ENCODE data around the gene ZNF440. TPM values are rescaled to one million over a fixed set of nuclear protein-coding genes. Genes with fewer than 3 reads are reported as not detected.
"Not testable (repeated sequence)": the region's sequence is repeated elsewhere in the genome, so short reads cannot be mapped to it uniquely, and the experiment has no call there.

ZNF440 gene
- total RNA-seq, 2 donors from 2014 or later, result 10.2 to 11.2 TPM

DNA sequence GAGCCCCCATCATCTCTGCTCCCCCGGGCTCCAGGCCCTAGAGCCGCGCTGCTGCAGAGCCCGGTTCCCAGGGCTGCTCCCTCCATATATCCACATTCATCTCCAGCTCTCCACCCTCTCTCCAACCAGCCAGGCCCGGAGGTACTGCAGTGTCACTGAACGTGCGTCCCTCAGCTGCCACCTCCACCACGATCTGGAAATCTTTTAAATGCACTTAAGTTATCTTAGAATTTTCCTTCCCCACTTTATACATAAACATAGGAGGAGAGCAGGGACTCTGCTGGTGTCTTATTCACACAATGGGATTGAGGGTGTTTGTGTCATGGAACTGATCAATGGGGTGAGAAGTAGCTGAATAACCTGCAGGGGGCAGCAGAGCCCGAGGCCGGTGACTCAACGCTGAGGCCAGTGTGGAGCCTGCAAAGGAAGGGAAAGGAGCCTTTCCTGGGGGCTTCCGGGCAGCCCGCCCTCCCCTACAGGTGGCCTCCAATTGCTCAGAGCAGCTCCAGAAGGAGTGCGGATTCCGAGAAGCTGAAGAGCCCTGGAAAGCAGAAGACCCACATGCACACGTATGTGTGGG is 65.7 kb downstream of the ZNF440 start:
- H3K36me3 Mint-ChIP-seq (ENCODE audit: insufficient read depth in 2 of 2); H3K9me3 Mint-ChIP-seq; H3K27ac Mint-ChIP-seq; H3K4me1 Mint-ChIP-seq (ENCODE audit: low read depth); H3K27me3 Mint-ChIP-seq (ENCODE audit: low read depth); H3K4me3 Mint-ChIP-seq: not testable (repeated sequence)
- ATAC-seq (replicated peaks in 1 of 2) (peak; percentile 43 to 60), DNase-seq (peak; percentile 51)

DNA sequence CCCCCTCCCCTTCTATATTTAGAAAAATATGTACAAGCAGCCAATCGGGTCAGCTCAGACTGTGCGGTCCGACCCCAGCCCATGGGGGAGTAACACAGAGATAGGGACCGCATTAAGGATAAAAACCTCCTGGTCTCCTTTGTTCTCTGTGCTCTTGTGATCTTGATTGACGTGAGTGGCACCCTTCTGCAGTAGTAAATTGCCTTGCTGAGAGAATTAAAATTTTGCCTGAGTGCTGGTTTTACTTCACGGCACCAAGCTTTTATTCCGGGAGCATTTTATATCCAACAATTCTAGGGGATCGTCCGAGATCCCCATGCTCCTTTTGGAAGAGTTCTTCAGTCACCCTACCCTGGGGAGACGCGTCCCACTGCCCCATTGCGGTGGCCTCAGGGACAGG is 66.5 kb downstream of the ZNF440 start:
- H3K36me3 Mint-ChIP-seq (ENCODE audit: insufficient read depth in 2 of 2), result no peaks in the 10 kb centered on the region
- H3K27ac Mint-ChIP-seq, result no peak overlapping the region
- no peak for DNase-seq
- no peaks in the 10 kb centered on the region for H3K27me3 Mint-ChIP-seq (ENCODE audit: low read depth)
- ATAC-seq (replicated peaks in 1 of 2), result no peak
- no peak overlapping the region for H3K4me3 Mint-ChIP-seq
- peaks cover 0 to 1% of the 10 kb centered on the region in 2 donors for H3K9me3 Mint-ChIP-seq
- H3K4me1 Mint-ChIP-seq (ENCODE audit: low read depth), result peaks cover 8% of the 10 kb centered on the region

DNA sequence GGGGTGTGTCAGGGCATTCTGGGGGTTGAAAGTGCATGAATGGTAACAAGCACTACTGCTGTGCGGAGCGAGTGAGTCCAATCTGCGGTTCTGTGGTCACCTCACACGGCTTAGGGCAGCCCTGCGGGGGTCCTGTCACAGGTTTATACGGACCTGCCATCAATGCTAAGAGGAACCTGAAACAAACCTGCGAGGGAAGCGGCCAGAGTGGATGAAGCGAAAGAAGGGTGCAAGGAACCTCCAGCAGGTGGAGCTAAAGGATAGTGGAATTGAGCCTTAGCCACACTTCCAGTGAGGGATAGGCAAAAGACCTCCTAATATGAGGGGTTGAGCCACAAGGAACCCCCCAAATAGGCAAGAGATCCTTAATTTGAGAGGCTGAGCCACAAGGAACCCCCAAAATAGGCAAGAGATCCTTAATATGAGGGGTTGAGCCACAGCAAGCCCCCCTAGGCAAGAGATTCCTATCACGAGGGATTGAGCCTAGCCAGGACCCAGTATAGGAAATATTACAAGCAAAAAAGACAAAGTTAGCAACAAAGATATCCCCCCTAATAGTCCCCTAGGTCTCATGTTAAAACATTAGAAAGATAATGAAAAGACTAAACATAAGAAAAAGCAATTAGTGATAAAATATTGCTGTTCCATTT is 67.2 kb downstream of the ZNF440 start:
- ATAC-seq (replicated peaks in 1 of 2), result peak; percentile 56 to 67
- no peaks in the 10 kb centered on the region for H3K27me3 Mint-ChIP-seq (ENCODE audit: low read depth)
- peak; percentile 57 to 62 for DNase-seq
- H3K27ac Mint-ChIP-seq, result no peak overlapping the region
- H3K36me3 Mint-ChIP-seq (ENCODE audit: insufficient read depth in 2 of 2), result peaks cover under 1 to 1% of the 10 kb centered on the region in 2 donors
- H3K4me1 Mint-ChIP-seq (ENCODE audit: low read depth), result peaks cover 4% of the 10 kb centered on the region
- H3K4me3 Mint-ChIP-seq, result no peak overlapping the region
- peaks cover 1 to 2% of the 10 kb centered on the region in 2 donors for H3K9me3 Mint-ChIP-seq

DNA sequence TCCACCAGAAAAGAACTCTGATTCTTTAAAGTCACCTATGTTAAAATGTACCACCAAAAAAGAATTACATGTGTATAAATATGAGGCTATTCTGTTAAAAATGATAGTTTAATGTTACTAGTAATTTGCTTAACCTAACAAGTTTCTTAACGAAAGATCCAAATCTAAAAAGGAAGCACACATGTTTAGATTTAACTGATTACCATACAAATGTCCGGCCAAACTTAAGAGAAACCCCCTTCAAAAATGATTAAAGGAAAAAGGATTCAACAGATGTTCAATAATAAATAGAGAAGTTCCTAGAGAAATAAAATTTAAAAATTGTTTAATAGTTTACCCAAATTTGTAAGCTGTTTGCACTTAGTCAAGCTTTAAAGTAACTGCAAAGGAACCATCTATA is 68.5 kb downstream of the ZNF440 start:
- no peak overlapping the region for H3K4me3 Mint-ChIP-seq

More for the DNA sequence above, 68.5 kb downstream of the ZNF440 start:
- Mint-ChIP-seq H3K27ac (no peak overlapping the region), H3K9me3 (peaks cover 2 to 3% of the 10 kb centered on the region in 2 donors), H3K36me3 (ENCODE audit: insufficient read depth in 2 of 2) (peaks cover 2 to 3% of the 10 kb centered on the region in 2 donors), H3K4me1 (ENCODE audit: low read depth) (peaks cover 4% of the 10 kb centered on the region), H3K27me3 (ENCODE audit: low read depth) (no peaks in the 10 kb centered on the region)
- no peak for DNase-seq
- ATAC-seq (replicated peaks in 1 of 2), result no peak

Other genes starting within 250 kb of the ZNF440 start
- 10 to 100 TPM; 22.9 to 31.5 TPM for gene ACP5, start 236.6 kb upstream of the ZNF440 start, total RNA-seq
- 1 to 10 TPM; 8.1 to 8.5 TPM for gene ZNF627, start 216.8 kb upstream of the ZNF440 start, total RNA-seq
- gene ZNF823, start 75.3 kb upstream of the ZNF440 start, total RNA-seq, result 1 to 10 TPM; 1.4 to 3.3 TPM
- gene ZNF441, start 47.3 kb upstream of the ZNF440 start, total RNA-seq, result 1 to 10 TPM; 5.3 to 6.0 TPM
- 1 to 10 TPM in 1 of 2 donors, under 1 TPM in 1; 0.46 to 2.4 TPM for gene ZNF491, start 15.8 kb upstream of the ZNF440 start, total RNA-seq
- gene ZNF439, start 34.5 kb downstream of the ZNF440 start, total RNA-seq, result 10 to 100 TPM in 1 of 2 donors, 1 to 10 TPM in 1; 5.8 to 10.1 TPM
- 1 to 10 TPM; 2.0 to 2.6 TPM for gene ZNF69, start 73.5 kb downstream of the ZNF440 start, total RNA-seq
- 10 to 100 TPM; 16.0 to 17.2 TPM for gene ZNF700, start 110.8 kb downstream of the ZNF440 start, total RNA-seq
- gene ZNF763, start 150.8 kb downstream of the ZNF440 start, total RNA-seq, result 1 to 10 TPM; 1.3 to 2.4 TPM
- 1 to 10 TPM; 1.6 to 2.3 TPM for gene ZNF433, start 221.4 kb downstream of the ZNF440 start, total RNA-seq
- under 1 TPM; 0.39 to 0.55 TPM for gene ZNF878, start 238.7 kb downstream of the ZNF440 start, total RNA-seq